Measurements from ENCODE around the gene AFF3.

The AFF3 gene

GRCh38 chr2:100068395-100068794, 74.0 kb downstream of the AFF3 start:
- ATAC-seq, result no peak
- no peak for TF ChIP-seq ISL1 (CRISPR knock-in tag; IDR thresholded peaks at IDR 0.05)
- TF ChIP-seq TOX (CRISPR knock-in tag; IDR thresholded peaks at IDR 0.05; ENCODE audit: borderline replicate concordance), result no peak
- TF ChIP-seq POU6F1 (CRISPR knock-in tag; IDR thresholded peaks at IDR 0.05; ENCODE audit: borderline replicate concordance, low read depth), result no peak
- TF ChIP-seq ZNF70 (CRISPR knock-in tag; IDR thresholded peaks at IDR 0.05), result no peak
- TF ChIP-seq CREB5 (CRISPR knock-in tag; IDR thresholded peaks at IDR 0.05; ENCODE audit: low read depth), result no peak
- TF ChIP-seq BACH2 (CRISPR knock-in tag; IDR thresholded peaks at IDR 0.05; ENCODE audit: borderline replicate concordance), result no peak
- no peak for TF ChIP-seq ZFP3 (CRISPR knock-in tag; IDR thresholded peaks at IDR 0.05)
- no peak for TF ChIP-seq TSHZ2 (CRISPR knock-in tag; IDR thresholded peaks at IDR 0.05)
- no peak for TF ChIP-seq ESRRG (CRISPR knock-in tag; IDR thresholded peaks at IDR 0.05)
- TF ChIP-seq ZC3H10 (CRISPR knock-in tag; IDR thresholded peaks at IDR 0.05), result no peak
- no peak for TF ChIP-seq SNAI2 (CRISPR knock-in tag; IDR thresholded peaks at IDR 0.05)
- TF ChIP-seq ZNF565 (CRISPR knock-in tag; conservative IDR thresholded peaks at IDR 0.05; ENCODE audit: low read depth), result no peak

GRCh38 chr2:100067784-100068183, 74.6 kb downstream of the AFF3 start:
- no peak for ATAC-seq
- TF ChIP-seq OSR1 (CRISPR knock-in tag; IDR thresholded peaks at IDR 0.05) (no peak), ZFP30 (CRISPR knock-in tag; IDR thresholded peaks at IDR 0.05) (no peak), CSDC2 (CRISPR knock-in tag; IDR thresholded peaks at IDR 0.05) (no peak), ESRRG (CRISPR knock-in tag; IDR thresholded peaks at IDR 0.05) (no peak), GLIS3 (CRISPR knock-in tag; IDR thresholded peaks at IDR 0.05) (no peak), SNAI2 (CRISPR knock-in tag; IDR thresholded peaks at IDR 0.05) (no peak), ARNTL (CRISPR knock-in tag; IDR thresholded peaks at IDR 0.05; ENCODE audit: borderline replicate concordance, low read depth) (no peak), POU6F1 (CRISPR knock-in tag; IDR thresholded peaks at IDR 0.05; ENCODE audit: borderline replicate concordance, low read depth) (no peak), ZNF565 (CRISPR knock-in tag; conservative IDR thresholded peaks at IDR 0.05; ENCODE audit: low read depth) (no peak), CSRNP3 (CRISPR knock-in tag; IDR thresholded peaks at IDR 0.05) (no peak), ZNF8 (CRISPR knock-in tag; IDR thresholded peaks at IDR 0.05) (no peak), PATZ1 (CRISPR knock-in tag; IDR thresholded peaks at IDR 0.05; ENCODE audit: borderline replicate concordance) (no peak), TSHZ2 (CRISPR knock-in tag; IDR thresholded peaks at IDR 0.05) (no peak), BACH2 (CRISPR knock-in tag; IDR thresholded peaks at IDR 0.05; ENCODE audit: borderline replicate concordance) (no peak), ZC3H10 (CRISPR knock-in tag; IDR thresholded peaks at IDR 0.05) (no peak), PPARA (CRISPR knock-in tag; IDR thresholded peaks at IDR 0.05; ENCODE audit: borderline replicate concordance) (no peak), TOX (CRISPR knock-in tag; IDR thresholded peaks at IDR 0.05; ENCODE audit: borderline replicate concordance) (no peak), RARB (CRISPR knock-in tag; IDR thresholded peaks at IDR 0.05) (no peak)

Measured in SK-N-SH treated with all-trans-retinoic acid at 6 μM for 48 hours (cell line).